Gastrocnemius medialis (tissue), 4 donors: ENCODE data around the gene PPP1R27.

ENCODE experiments used
- POLR2A ChIP-seq, 2 donors: fragments of 450-650 bp; IDR thresholded peaks; one replicate each; pipeline ENCODE4 v1.6.1; 2017; ENCODE audit warnings: antibody characterized with exemption in 2 of 2, mild to moderate bottlenecking in 2 of 2, moderate library complexity in 2 of 2
- TF ChIP-seq, protein P1 (sequence below), 5 experiments: fragments of 450-650 bp in 3 of 5; fragments of 200-600 bp in 2 of 5; sonication (generic) in 2 of 5; IDR thresholded peaks in 4 of 5; conservative IDR thresholded peaks in 1 of 5; 1 replicate in 4 of 5; 2 replicates in 1 of 5; pipeline ENCODE4 v1.5.1; 2016 to 2019; ENCODE audit warnings: antibody characterized with exemption in 5 of 5, mild to moderate bottlenecking in 3 of 5, moderate library complexity in 3 of 5

- TF ChIP-seq POLR2A (IDR thresholded peaks at IDR 0.05): peak; percentile 99
- TF ChIP-seq, protein P1, sequence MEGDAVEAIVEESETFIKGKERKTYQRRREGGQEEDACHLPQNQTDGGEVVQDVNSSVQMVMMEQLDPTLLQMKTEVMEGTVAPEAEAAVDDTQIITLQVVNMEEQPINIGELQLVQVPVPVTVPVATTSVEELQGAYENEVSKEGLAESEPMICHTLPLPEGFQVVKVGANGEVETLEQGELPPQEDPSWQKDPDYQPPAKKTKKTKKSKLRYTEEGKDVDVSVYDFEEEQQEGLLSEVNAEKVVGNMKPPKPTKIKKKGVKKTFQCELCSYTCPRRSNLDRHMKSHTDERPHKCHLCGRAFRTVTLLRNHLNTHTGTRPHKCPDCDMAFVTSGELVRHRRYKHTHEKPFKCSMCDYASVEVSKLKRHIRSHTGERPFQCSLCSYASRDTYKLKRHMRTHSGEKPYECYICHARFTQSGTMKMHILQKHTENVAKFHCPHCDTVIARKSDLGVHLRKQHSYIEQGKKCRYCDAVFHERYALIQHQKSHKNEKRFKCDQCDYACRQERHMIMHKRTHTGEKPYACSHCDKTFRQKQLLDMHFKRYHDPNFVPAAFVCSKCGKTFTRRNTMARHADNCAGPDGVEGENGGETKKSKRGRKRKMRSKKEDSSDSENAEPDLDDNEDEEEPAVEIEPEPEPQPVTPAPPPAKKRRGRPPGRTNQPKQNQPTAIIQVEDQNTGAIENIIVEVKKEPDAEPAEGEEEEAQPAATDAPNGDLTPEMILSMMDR (IDR thresholded peaks at IDR 0.05 in 4 of 5, conservative IDR thresholded peaks at IDR 0.05 in 1 of 5): no peak
Observed at GRCh38 chr17:81834831-81835267, at the start of gene PPP1R27.
